ENCODE data around the gene NUDT4B. TPM values are rescaled to one million over a fixed set of nuclear protein-coding genes. Genes with fewer than 3 reads are reported as not detected.
"Not testable (repeated sequence)": the region's sequence is repeated elsewhere in the genome, so short reads cannot be mapped to it uniquely, and the experiment has no call there.

NUDT4B gene
- polyA plus RNA-seq, 3 donors = 1.6 to 3.9 (median 2.3) TPM

DNA sequence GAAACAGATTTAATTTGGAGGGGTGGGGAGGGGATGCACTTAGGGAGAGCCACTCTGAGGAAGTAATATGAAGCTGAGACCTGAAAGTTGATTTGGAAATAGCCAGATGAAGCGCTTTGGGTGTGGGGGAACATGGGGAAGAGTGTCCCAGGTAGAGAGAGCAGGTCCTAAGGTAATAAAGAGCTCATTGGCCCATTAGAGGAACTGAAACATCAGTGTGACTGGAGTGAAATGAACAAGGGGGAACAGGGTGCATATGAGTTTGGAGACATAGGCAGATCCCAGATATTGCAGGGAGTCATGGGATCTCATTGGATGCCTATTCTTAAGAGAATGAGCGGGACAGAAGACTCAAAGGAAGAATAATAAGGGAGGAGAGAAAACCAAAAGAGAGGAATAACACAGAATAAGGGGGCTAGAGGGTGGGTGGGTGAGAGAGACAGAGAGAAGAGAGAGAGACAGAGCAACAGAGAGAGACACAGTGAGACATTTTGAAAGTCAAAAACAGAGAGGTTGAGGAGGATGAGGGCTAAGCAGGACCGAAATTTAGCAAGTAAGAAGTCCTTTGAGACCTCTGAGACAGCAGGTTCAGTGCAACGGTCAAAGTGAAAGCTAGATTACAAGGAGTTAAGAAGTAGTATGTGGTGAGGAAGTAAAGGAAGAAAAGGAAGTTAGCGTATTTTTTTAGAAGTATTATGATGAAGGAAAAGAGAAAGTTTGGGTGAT lies 14.8 kb upstream of the NUDT4B start:
- DNase-seq = not testable (repeated sequence)

DNA sequence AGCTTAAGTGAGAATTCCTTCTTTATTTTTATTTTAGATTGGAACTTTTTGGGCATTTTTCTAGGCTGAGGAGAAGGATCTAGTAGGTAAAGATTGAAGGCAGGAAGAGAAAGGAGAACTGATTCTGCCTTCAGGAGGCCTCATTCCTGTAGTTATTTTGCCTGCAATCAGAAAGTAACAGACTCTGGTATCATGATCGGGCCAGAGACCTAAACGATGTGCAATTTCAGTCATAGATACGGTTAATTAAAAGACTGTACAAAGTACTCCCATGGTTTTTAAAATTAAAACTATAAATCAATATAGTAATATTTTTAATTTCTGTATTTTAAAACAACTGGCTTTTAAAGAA lies 14.3 kb upstream of the NUDT4B start:
- DNase-seq = not testable (repeated sequence)

DNA sequence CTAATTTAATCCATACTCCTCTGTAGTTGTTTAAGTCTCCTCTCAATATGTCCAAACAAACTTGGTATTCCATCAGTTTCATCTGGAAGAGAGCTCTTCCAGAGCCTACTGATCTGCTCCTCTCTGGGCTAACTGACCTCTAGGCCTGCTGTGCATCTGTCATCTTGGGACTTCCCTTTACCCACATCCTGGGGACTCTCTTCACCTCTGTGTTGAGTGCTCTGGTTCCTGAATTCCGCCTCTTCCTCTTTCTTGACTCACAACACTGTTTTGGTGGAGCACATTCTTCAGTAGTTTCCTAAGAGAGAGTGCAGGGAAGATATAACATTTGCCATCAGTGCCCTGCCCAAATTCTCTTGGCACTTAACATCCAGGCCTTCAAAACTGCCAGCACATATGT lies 13.0 kb upstream of the NUDT4B start:
- not testable (repeated sequence) for DNase-seq

DNA sequence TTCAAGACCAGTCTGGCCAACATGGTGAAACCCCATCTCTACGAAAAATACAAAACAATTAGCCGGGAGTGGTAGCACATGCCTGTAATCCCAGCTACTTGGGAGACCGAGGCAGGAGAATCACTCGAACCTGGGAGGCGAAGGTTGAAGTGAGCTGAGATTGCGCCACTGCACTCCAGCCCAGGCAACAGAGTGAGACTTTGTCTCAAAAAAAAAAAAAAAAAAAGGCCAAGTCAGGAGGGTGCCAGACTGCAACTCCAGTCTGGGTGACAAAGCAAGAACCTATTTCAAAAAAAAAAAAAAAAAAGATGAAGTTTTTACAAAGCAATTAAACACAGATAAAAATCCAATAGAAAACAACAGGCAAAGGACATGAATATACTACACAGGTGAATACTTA lies 9.9 kb upstream of the NUDT4B start:
- DNase-seq = not testable (repeated sequence)

DNA sequence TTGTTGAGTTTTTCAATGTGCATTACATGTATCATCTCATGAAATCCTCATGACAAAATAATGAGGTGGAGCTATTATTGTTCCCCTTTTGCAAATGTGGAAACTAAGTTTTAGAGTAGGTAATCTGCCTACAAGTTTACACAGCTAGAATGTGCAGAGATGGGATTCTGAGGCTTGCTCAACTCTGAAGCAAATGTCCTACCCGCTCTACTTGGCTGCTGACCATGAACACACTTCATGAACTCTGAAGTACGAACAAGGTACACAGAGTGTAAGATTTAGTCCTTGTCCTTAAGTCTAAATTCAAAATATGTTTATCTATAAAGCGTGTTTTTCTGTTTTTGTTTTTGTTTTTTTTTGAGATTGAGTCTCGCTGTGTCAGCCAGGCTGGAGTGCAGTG lies 5.4 kb upstream of the NUDT4B start:
- DNase-seq = not testable (repeated sequence)

DNA sequence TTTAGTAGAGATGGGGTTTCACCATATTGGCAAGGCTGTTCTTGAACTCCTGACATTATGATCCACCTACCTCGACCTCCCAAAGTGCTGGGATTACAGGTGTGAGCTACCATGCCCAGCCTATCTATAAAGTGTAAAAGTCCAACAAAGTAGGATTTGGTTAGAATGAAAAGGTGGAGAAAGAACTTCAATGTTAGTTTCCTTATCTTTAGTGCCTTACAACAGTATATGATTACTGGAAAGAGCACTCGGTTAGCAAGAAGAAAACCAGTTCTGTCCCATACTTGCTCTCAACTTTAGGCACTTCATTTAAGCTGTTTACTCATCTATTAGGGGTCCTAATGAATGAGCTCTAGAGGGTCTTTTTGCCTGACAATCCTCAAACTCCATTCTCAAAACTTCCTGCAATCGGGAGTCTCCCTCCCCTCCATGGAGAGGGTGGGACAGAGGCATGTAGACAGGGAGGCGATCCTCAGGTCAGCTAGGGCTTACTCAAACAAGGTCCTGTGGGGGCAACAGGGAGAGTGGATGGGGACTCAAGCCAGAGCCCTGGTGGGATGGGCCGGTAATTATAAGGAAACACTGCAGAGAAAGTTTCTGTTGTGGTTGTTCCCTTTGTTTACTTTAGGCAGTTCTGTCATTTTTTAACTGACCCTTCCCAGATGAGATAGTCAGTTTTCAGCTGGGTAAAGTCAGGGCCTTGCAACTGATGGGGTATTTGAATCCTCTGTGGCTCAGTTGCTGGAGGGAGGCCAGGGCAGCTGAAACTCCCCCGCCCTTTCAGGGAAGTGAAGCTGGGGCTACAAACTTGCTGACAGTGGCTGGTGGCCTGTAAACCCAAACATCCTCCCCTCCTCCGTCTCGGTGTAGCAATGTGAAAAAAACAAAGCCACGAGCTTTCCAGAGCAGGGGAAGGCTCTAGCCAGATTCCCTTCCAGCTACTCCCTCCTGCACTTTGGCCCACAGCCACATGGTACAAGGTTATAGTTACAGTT lies 4.6 kb upstream of the NUDT4B start:
- not testable (repeated sequence) for DNase-seq

DNA sequence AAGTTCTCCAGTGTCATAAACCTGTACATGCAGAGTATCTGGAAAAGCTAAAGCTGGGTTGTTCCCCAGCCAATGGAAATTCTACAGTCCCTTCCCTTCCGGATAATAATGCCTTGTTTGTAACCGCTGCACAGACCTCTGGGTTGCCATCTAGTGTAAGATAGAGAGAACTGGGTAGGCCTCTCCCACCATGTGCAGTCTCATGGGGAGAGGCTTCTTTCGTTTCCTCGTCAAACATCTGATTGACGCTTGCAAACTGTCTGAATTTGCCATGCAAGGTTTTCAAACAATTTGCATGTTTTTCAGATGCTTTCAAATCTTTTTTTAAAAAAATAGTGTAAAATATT lies 734 bp downstream of the NUDT4B start:
- not testable (repeated sequence) for DNase-seq

DNA sequence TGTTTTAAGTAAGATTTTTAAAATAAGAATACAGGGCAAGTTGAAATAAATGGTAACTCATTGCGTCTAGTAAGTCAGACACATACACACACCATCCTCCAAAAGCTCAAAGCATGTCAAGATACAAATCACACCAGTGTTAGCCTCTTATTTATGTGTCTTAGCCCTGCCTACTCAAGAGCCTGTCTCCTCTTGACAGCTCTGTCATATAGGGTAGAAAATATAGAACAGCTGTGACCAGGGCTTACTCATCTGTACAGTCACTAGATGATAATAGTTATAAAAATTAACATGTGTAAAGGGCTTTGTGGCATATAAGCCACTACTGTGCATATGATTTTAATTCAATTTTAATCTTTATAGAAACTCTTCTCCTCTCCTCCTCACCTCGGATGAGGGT lies 7.7 kb downstream of the NUDT4B start:
- DNase-seq = not testable (repeated sequence)

DNA sequence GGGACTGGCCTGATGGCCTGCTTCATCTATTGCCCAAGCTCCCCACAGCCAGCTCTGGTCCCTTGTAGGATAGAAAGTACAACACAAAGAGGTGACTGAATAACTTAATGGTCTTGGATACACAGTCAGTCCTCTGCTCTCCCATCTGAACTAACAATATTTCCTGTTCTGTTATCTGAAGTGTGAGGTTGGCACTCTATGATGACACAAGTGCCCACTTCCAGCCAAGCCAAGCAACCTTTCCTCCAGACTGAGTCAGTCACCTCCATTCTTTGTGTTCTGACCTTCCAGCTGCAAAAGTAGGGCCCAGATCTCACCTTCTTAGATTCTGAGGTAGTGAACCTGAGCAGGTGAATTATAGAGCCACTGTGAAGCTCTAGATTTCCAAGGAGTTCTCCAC lies 8.9 kb downstream of the NUDT4B start:
- not testable (repeated sequence) for DNase-seq

DNA sequence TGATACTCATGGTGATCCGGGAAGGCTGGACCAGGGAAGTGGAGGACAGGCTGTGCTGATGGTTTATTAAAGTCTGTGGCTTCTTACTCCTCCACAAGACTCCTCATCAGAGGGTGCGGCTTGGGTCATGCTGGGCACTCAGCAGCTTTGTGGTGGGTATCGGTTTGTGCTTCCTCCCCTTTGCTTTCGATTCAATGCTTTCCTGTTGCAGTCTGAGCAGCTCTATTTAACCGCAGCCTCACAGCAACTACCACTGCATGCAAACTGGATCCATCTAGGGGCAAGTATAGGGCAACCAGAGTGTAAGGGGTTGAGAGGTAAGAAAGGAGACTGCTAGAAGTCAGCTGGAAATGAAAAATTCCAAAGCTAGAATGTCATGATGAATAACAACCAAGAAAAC lies 9.8 kb downstream of the NUDT4B start:
- not testable (repeated sequence) for DNase-seq

DNA sequence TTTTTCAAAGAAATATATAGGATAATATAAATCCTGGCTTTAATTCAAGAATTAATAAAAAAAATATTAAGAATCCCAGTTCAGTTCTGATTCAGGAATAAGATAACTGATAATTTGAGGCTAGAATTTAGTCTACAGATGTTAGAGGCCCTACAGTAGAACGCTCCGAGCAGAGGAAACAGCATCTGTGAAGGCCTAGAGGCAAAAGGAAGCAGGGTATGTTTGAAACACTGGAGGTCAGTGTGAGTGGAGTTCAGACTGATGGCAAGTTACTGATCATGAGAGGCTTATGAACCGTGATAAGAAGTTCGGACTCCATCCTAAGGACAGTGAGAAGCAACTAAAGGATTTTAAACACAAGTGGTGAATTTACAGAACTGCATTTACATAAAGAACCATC lies 10.4 kb downstream of the NUDT4B start:
- not testable (repeated sequence) for DNase-seq

DNA sequence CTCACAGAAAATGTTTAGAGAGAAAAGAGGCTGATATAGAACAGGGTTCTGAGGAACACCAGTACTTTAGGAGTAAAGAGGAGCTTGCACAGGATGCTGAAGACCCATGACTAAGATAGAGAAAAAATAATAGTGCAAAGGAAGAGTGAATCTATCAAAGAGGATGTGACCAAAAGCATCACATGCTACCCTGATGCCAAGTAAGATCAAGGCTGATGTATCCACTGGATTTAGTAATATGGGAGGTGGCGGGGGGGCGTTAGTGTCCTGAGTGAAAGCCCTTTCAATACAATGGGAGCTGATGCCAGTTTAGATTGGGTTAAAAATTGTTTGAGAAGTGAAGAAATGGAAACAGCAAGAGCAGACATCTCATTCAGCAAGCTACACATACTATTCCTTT lies 11.2 kb downstream of the NUDT4B start:
- not testable (repeated sequence) for DNase-seq

DNA sequence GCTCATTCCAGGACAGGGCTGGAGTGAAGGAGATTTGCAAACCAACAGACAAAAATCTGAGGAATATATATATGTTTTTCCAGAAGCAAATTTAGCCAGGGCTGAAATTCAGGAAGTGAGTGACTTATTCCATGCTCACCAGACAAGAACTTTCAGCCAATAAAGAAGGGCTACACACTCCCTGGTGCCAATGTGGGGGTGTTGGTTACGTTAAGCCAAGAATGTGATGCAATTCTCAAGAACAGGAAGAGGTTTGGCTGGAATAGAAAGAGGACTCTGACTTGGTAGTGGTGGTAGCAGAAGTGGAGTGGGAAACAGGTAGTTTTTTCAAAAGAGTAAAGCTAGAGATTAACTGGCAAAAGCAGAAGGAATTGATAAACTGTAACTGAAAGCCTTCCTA lies 11.6 kb downstream of the NUDT4B start:
- DNase-seq = not testable (repeated sequence)

DNA sequence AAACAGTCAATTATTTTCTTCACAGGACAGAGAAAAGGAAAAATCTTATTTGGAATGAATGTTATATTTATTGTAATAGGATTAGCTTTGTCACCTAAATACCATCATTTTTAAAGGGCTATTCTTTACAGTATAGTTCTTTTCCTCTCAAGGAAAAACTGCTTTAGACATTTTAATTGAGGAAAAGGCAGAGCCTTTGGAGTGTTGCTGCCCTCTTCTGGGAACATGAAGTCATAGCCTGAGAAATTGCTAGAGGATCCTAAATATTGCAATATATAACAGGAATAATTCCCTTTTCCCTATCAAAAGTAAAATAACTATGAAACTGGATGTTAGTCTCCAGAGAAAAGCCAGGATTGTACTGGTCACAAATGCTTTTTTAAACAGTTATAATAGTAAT lies 12.8 kb downstream of the NUDT4B start:
- not testable (repeated sequence) for DNase-seq

DNA sequence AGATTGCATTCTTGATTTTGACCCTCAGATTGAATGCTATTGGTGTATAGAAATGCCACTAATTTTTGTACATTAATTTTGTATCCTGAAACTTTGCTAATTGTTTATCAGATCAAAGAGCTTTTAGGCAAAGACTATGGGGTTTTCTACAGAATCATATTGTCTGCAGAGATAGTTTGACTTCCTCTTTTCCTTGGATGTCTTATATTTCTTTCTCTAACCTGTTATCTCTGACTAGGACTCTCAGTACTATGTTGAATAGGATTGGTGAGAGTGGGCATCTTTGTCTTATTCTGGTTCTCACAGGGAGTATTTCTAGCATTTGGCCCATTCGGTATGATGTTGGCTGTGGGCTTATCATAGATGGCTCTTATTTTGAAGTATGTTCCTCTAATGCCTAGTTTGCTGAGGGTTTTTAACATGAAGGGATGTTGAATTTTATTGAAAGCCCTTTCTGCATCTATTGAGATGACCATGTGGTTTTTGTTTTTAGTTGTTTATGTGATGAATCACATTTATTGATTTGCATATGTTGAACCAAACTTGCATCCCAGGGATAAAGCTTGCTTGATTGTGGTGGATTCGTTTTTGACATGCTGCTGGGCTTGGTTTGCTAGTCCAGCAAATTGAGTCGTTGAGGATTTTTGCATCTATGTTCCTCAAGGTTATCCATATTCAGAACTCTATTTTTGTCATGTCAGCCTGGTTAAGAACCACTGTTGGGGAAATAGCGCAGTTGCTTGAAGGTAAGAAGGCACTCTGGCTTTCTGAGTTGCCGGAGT lies 16.9 kb downstream of the NUDT4B start:
- not testable (repeated sequence) for DNase-seq

DNA sequence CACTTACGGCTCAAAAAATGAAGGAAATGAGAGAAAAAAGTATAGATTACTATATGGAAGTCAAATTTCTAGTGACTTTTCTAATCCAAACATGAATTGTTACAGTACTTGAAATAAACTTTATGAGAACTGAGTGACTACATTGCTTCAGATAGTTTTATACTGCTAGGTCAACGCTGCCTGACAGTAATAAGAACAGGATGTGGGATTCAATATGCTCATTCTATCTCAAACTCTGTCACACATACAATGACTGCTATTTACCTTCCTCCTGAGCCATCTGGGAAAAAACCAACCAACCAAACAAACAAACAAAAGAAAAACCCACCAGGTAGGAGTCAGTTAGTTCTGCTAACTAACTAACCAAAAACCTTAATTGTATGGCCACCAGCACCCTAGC lies 20.0 kb downstream of the NUDT4B start:
- not testable (repeated sequence) for DNase-seq

DNA sequence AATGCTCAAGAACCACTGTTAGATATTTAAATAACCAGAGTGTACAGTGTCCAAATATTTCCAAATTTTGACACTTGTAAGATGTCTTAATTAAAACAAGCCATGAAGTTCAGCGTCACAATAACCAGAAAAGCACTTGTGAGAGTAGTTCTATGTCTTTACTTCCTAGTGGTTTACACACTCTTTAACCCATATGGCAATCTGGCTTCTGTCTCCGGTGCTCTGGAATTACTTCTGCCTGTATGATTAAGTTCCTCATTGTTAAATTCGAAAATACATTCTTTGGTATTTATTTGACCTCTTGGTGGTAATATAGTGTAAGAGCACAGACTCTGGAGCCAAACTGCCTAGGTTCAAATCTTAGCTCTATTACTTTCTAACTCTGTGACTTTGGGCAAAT lies 20.9 kb downstream of the NUDT4B start:
- not testable (repeated sequence) for DNase-seq

DNA sequence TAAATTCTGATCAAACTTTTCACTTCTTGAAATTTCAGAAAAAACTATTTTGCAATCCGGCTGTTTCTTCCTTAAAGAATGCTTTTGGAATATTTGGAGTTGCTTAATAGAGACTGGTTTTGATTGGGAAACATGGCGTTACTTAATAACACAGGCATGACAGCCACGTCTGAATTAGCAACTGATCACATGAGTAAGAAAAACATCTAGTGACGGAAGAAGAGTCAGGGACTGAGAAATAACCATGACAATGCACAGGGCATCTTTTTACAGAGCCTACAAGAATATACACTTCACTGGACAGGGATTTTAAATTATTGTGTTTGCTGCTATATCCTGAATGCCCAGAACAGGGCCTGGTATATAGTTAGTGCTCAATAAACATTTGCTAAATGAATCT lies 25.1 kb downstream of the NUDT4B start:
- not testable (repeated sequence) for DNase-seq

DNA sequence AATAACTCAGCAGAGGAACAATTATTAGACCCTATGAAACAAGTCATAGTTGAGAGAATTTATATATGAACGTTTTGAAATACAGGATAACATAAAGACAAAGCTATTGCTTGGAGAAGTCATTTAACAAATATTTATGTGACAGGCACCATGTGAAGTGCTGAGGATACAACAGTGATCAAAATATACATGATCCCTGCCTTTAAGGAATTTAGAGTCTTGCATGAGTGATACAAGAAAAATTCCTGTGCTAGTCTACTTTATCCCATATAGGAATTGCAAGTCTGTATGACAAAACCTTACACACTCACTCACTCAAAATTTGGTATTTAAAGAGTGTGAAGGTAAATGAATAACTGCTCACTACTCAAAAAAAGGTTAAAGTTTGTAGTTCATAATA lies 25.5 kb downstream of the NUDT4B start:
- DNase-seq = not testable (repeated sequence)

DNA sequence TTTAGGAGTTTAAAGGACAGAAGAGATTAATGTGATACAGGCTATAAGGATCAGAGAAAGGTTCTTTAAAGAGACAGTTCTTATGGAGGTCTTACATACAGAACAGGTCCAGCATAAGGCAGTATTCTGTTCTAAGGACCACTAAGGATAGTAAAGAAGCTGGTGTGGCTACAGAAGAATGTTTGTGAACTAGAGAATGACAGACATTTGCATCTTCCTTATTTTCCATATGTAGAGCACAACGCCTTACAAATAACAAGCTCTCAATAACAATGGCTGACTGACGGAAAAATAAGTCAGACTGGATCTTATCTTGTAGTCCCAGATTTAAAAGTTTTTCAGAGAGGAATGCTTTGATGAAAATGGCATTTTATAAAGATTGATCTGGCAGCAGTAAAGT lies 26.7 kb downstream of the NUDT4B start:
- DNase-seq = not testable (repeated sequence)

DNA sequence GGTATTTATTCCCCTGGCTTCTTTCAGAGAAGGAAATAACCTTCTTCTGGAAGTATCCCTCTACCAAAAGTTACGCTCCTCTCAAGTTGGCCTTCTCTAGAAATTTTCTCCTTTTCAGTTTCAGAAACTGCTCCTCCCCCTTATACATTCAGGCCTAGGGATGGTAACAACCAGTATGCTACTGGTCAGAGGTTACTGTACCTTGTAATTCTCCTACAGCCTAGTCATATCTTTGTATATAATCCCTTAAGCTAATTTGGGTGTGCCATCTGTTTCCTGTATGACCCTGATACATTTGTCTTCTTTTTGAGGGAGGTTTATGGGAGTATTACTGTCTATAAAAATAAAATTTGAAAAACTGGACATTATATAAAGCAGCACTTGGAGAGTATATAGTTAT lies 29.1 kb downstream of the NUDT4B start:
- not testable (repeated sequence) for DNase-seq

DNA sequence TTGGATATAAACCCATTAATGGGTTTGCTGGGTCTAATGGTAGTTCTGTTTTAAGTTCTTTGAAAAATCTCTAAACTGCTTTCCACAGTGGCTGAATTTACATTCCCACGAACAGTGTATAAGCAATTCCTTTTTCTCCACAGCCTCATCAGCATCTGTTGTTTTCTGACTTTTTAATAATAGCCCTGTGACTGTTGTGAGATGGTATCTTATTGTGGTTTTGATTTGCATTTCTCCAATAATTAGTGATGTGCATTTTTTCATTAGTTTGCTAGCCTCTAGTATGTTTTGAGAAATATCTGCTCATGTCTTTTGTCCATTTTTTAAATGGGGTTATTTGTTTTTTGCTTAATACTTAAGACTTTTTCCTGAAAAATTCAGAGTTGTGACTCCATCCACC lies 31.8 kb downstream of the NUDT4B start:
- DNase-seq = not testable (repeated sequence)

All from renal pelvis (tissue), 4 donors.